Type B pancreatic cell (in vitro differentiated cells): Measurements from ENCODE around the gene IL1RAPL2. TPM values are rescaled to one million over a fixed set of nuclear protein-coding genes. Genes with fewer than 3 reads are reported as not detected.

Source experiments
- DNase-seq: peaks from one replicate; pipeline ENCODE4 v3.0.0; 2021; ENCODE audit warnings: mixed read lengths; ENCODE audit not compliant: unreplicated experiment; ENCODE audit errors: extremely low spot score
- H3K27ac Mint-ChIP-seq: 2 replicates; pipeline ENCODE4 v1.8.0; 2021; ENCODE audit warnings: mild to moderate bottlenecking, mixed read lengths
- H3K27me3 Mint-ChIP-seq: 2 replicates; pipeline ENCODE4 v1.8.0; 2021; ENCODE audit warnings: mixed read lengths
- H3K36me3 Mint-ChIP-seq: 2 replicates; pipeline ENCODE4 v1.8.0; 2021; ENCODE audit warnings: mixed read lengths
- H3K4me1 Mint-ChIP-seq: one replicate; pipeline ENCODE4 v1.8.0; 2021; ENCODE audit warnings: mixed read lengths; ENCODE audit not compliant: unreplicated experiment
- H3K4me3 Mint-ChIP-seq: 2 replicates; pipeline ENCODE4 v1.8.0; 2021; ENCODE audit warnings: mild to moderate bottlenecking, mixed read lengths
- H3K9me3 Mint-ChIP-seq: 2 replicates; pipeline ENCODE4 v1.8.0; 2021; ENCODE audit warnings: mixed read lengths
- total RNA-seq: library from RNA; stranded (reverse); gene quantifications from 2 replicates; pipeline ENCODE4 v1.2.1, GENCODE V29; 2021; ENCODE audit warnings: low replicate concordance
- TF ChIP-seq, protein P1 (sequence below): fragments of 200-600 bp; sonication (generic); conservative IDR thresholded peaks from 2 replicates; pipeline ENCODE4 v1.5.0; 2021; ENCODE audit warnings: antibody characterized with exemption, mild to moderate bottlenecking

Gene IL1RAPL2
- total RNA-seq, 1 donor from 2014 or later = 4.5 TPM

DNA sequence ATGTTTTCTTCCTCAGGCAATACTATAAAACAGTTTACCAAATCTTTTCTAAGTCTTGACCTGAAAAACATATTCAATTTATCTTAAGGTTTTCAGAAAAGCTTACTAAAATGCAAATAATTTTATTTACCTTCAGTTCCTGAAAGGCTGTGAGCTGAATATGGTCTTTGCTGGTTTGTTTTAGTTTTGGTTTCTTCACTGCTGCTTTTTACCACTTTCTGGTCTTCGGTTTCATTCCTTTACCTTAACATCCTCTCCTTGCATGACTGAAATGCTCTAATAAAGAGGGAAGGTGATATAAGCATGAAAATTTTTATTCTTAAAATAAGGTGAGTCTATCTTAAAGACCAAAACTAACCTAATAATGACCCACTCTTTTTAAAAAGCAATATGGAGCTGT, 1159.2 kb downstream of the IL1RAPL2 start:
- H3K9me3 Mint-ChIP-seq = no peaks in the 10 kb centered on the region
- DNase-seq = no peak
- H3K36me3 Mint-ChIP-seq = no peaks in the 10 kb centered on the region
- H3K4me3 Mint-ChIP-seq = no peak overlapping the region
- H3K4me1 Mint-ChIP-seq = no peaks in the 10 kb centered on the region
- H3K27ac Mint-ChIP-seq = no peak overlapping the region
- TF ChIP-seq, protein P1, sequence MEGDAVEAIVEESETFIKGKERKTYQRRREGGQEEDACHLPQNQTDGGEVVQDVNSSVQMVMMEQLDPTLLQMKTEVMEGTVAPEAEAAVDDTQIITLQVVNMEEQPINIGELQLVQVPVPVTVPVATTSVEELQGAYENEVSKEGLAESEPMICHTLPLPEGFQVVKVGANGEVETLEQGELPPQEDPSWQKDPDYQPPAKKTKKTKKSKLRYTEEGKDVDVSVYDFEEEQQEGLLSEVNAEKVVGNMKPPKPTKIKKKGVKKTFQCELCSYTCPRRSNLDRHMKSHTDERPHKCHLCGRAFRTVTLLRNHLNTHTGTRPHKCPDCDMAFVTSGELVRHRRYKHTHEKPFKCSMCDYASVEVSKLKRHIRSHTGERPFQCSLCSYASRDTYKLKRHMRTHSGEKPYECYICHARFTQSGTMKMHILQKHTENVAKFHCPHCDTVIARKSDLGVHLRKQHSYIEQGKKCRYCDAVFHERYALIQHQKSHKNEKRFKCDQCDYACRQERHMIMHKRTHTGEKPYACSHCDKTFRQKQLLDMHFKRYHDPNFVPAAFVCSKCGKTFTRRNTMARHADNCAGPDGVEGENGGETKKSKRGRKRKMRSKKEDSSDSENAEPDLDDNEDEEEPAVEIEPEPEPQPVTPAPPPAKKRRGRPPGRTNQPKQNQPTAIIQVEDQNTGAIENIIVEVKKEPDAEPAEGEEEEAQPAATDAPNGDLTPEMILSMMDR = no peak
- no peaks in the 10 kb centered on the region for H3K27me3 Mint-ChIP-seq

DNA sequence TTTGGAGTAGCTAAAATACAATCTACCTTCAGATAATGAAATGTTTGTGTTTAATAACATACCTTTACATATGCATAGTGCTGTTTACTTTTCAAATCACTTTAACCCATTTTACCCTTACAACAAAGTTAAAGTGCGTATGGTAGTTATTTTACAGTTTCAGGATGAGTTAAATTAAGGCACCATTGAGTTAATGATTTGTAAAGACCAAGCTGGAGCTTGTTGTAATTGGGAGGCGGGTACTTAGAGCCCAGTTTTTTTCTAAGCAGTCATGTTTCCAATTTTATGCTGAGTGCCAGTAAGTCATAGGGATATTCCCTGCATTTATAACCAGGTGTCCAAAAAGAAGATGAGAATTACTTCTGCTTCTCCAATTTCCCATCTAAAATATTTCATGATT, 1172.2 kb downstream of the IL1RAPL2 start:
- Mint-ChIP-seq H3K27ac (no peak overlapping the region), H3K27me3 (no peaks in the 10 kb centered on the region), H3K9me3 (no peaks in the 10 kb centered on the region), H3K4me1 (no peaks in the 10 kb centered on the region), H3K4me3 (no peak overlapping the region), H3K36me3 (no peaks in the 10 kb centered on the region)
- no peak for DNase-seq
- TF ChIP-seq, protein P1 = no peak

DNA sequence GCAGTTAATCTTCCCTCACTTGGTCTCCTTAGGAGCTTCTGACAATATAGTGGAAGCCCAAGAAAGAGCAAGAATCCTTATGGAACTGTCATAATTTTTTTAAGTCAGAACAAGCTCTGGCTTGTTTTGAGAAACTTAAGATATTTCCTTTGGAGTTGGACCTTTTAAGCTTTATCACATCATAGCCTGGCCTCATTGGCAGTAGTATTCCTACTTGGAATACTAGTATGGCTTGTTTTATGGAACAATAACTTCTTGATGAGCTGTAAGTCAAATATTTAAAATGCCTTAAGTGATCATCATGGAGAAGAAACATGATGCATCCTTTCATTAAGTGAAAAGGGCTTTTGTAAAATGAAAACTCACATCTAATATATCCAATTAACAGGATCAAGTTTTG, 1178.3 kb downstream of the IL1RAPL2 start:
- H3K9me3 Mint-ChIP-seq = no peaks in the 10 kb centered on the region
- DNase-seq = no peak
- H3K27ac Mint-ChIP-seq = no peak overlapping the region
- TF ChIP-seq, protein P1 = no peak
- H3K4me1 Mint-ChIP-seq = no peaks in the 10 kb centered on the region
- no peaks in the 10 kb centered on the region for H3K27me3 Mint-ChIP-seq
- no peak overlapping the region for H3K4me3 Mint-ChIP-seq
- no peaks in the 10 kb centered on the region for H3K36me3 Mint-ChIP-seq

DNA sequence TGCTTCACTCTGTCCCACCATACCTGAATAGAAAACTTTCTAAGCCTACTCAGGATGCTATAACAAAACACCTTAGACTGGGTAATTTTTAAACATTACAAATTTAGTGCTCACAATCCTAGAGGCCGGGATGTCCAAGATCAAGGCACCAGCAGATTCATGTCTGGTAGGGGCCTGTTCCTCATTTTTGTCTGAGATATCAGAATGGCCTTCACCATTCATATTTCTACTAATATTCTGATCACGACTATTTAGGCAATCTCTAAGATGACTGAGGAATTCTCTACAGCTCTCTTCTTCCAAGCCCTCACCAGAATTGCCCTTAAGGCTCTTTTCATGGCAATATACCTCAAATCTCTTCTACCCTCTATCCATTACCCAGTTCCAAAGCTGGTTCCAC, 1178.9 kb downstream of the IL1RAPL2 start:
- TF ChIP-seq, protein P1 = no peak
- DNase-seq = no peak
- no peak overlapping the region for H3K27ac Mint-ChIP-seq
- no peak overlapping the region for H3K4me3 Mint-ChIP-seq
- no peaks in the 10 kb centered on the region for H3K9me3 Mint-ChIP-seq
- H3K36me3 Mint-ChIP-seq = no peaks in the 10 kb centered on the region
- H3K27me3 Mint-ChIP-seq = no peaks in the 10 kb centered on the region
- H3K4me1 Mint-ChIP-seq = no peaks in the 10 kb centered on the region

DNA sequence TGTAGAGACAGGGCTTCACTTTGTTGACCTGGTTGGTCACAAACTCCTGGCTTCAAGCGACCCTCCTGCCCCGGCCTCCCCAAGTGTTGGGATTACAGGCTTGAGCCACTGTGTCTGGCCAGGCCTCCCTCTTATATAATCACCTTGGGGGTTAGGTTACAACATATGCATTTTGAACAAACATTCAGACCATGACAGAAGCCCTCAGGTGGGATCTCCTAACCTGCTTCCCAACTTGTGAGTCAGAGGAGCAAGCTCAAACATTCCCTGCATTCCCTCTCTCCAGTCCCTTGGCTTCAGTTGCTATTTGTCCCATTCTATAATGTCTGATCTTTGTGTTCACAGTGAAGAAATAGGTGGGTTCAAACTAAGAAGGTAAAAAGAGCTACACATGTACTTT, 1179.9 kb downstream of the IL1RAPL2 start:
- no peak overlapping the region for H3K27ac Mint-ChIP-seq
- no peaks in the 10 kb centered on the region for H3K36me3 Mint-ChIP-seq
- TF ChIP-seq, protein P1 = no peak
- no peaks in the 10 kb centered on the region for H3K9me3 Mint-ChIP-seq
- no peak overlapping the region for H3K4me3 Mint-ChIP-seq
- DNase-seq = no peak
- H3K4me1 Mint-ChIP-seq = no peaks in the 10 kb centered on the region
- H3K27me3 Mint-ChIP-seq = no peaks in the 10 kb centered on the region

DNA sequence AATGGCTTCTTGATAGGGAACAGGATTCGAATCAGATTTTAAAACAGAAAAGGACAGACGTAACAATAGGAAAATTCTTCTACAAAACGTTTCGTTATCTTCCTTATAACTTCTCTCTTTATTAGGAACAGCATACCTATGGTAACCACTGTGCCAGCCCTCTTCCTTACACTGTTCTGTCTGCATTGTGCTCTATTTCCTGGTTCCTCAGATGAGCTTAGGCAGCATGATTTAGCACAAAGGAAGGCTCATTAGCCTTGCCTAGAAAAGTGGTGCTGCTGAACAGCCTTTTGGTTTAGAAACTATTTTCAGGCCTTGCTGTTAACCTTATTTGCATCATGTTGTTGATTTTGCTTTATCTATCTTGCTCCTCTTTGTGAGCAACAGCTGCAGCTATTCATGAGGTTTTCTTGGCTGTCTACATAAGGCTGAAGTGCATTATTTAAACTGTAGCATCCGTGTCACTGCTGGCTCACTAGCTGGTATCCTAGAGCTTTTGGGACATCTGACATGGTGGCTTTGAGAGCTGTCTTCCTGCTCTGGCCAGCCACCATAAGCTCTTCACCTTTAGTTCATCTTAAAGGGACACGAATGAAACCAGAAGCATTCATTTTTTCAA, 1186.4 kb downstream of the IL1RAPL2 start:
- Mint-ChIP-seq H3K36me3 (no peaks in the 10 kb centered on the region), H3K27me3 (no peaks in the 10 kb centered on the region), H3K9me3 (no peaks in the 10 kb centered on the region), H3K27ac (no peak overlapping the region), H3K4me3 (no peak overlapping the region), H3K4me1 (no peaks in the 10 kb centered on the region)
- TF ChIP-seq, protein P1 = no peak
- DNase-seq = no peak
